Kidney epithelial cell (primary cell): ENCODE results near the gene KCTD19. TPM values are rescaled to one million over a fixed set of nuclear protein-coding genes. Genes with fewer than 3 reads are reported as not detected.

ENCODE experiments used
- DNase-seq: peaks from one replicate; pipeline ENCODE4 v3.0.0-alpha.2; 2010; ENCODE audit warnings: low read depth
- H3K27me3 ChIP-seq: 2 replicates; pipeline ENCODE4 v1.6.0; 2011; ENCODE audit warnings: low read length; ENCODE audit not compliant: control insufficient read depth, insufficient read depth
- H3K36me3 ChIP-seq: 2 replicates; pipeline ENCODE4 v1.5.1; 2011; ENCODE audit warnings: low read length; ENCODE audit not compliant: control insufficient read depth, insufficient read depth
- H3K4me3 ChIP-seq: 2 replicates; pipeline ENCODE4 v1.5.1; 2011; ENCODE audit warnings: low read depth, mild to moderate bottlenecking, control low read depth, low read length
- total RNA-seq: library from RNA; depleted of rRNA; stranded (reverse); fragments of >200 nt; gene quantifications from 2 replicates; pipeline ENCODE4 v1.2.3, GENCODE V29; 2015
- TF ChIP-seq, protein P1 (sequence below): IDR thresholded peaks from 2 replicates; pipeline ENCODE4 v1.5.1; 2011; ENCODE audit warnings: mild to moderate bottlenecking, moderate library complexity, low read length, control low read depth, inconsistent platforms; ENCODE audit not compliant: insufficient read depth, poor library complexity, severe bottlenecking

KCTD19 gene
- total RNA-seq, 1 donor from 2014 or later: 0.08 TPM

GRCh38 chr16:67302076-67302475 lies 24.5 kb downstream of the KCTD19 start:
- TF ChIP-seq, protein P1, sequence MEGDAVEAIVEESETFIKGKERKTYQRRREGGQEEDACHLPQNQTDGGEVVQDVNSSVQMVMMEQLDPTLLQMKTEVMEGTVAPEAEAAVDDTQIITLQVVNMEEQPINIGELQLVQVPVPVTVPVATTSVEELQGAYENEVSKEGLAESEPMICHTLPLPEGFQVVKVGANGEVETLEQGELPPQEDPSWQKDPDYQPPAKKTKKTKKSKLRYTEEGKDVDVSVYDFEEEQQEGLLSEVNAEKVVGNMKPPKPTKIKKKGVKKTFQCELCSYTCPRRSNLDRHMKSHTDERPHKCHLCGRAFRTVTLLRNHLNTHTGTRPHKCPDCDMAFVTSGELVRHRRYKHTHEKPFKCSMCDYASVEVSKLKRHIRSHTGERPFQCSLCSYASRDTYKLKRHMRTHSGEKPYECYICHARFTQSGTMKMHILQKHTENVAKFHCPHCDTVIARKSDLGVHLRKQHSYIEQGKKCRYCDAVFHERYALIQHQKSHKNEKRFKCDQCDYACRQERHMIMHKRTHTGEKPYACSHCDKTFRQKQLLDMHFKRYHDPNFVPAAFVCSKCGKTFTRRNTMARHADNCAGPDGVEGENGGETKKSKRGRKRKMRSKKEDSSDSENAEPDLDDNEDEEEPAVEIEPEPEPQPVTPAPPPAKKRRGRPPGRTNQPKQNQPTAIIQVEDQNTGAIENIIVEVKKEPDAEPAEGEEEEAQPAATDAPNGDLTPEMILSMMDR: no peak
- H3K27me3 ChIP-seq: peaks cover 2% of the 10 kb centered on the region
- no peaks in the 10 kb centered on the region for H3K36me3 ChIP-seq

GRCh38 chr16:67301080-67301782 lies 25.3 kb downstream of the KCTD19 start:
- Histone ChIP-seq H3K4me3 (no peak overlapping the region), H3K36me3 (no peaks in the 10 kb centered on the region), H3K27me3 (peaks cover 2% of the 10 kb centered on the region)
- TF ChIP-seq, protein P1: no peak
- no peak for DNase-seq

More at GRCh38 chr16:67302076-67302475, 24.5 kb downstream of the KCTD19 start:
- no peak for DNase-seq
- no peak overlapping the region for H3K4me3 ChIP-seq

DNA sequence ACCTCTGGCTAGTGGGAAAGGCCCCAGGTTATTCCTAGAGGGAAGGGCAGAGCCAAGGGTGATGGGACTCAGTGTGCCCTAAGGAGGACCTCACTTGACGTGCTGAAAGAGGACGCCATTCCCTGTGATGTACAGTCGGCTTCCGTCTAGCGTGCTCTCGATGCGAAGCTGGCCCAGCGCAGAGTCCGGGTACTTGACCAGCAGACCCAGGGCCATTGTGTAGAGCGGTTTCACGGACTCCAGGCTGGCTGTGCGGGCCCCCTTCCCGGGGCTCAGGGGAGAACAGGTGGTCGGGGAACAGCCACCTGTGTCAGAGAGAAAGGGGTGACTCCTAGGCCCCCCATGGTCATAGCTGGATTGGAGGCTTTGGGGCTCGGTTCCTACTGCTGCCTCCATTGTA lies 27.3 kb downstream of the KCTD19 start:
- no peak for DNase-seq
- H3K27me3 ChIP-seq: peaks cover 6% of the 10 kb centered on the region
- no peaks in the 10 kb centered on the region for H3K36me3 ChIP-seq
- no peak overlapping the region for H3K4me3 ChIP-seq
- TF ChIP-seq, protein P1: no peak

DNA sequence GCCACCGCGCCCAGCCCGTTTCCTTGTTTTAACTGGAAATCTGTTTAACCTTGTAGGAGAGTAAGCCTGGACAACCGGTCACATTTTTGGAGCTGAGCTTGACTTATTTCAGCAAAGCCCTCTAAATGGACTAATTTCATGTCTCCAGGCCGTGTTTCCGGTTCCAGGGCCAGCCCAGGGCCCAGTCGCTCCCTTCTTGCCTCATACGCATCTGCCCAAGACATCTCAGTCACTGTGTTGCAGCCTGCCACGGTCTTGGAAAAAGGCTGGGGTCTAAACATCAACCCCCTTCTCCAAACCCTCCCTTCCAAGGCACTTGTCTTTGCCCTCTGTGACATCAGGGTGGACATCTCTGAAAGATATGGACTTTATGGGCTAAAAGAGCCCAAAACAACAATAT lies 28.3 kb downstream of the KCTD19 start:
- H3K36me3 ChIP-seq: no peaks in the 10 kb centered on the region
- peaks cover 7% of the 10 kb centered on the region for H3K27me3 ChIP-seq
- no peak for DNase-seq
- TF ChIP-seq, protein P1: no peak
- no peak overlapping the region for H3K4me3 ChIP-seq

DNA sequence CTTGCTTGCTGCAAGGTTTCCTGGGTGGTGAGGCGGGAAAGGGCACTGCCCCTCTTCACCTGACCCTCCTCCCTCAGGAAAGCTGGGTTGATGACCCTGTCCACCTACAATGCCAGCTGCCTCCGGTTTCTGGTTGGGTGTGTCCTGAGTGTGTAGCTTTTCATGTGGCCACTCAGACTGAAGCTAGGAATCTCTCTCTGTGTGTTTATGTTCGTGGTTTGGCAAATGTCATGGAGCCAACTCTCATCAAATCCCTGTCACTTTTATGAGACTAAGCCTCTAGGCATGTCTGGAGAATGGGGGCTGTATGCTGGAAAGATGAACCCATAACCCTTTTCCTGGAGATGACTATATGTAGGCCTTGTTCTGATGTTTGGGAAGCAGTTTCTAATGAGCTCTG lies 30.1 kb downstream of the KCTD19 start:
- Histone ChIP-seq H3K4me3 (no peak overlapping the region), H3K27me3 (peaks cover 7% of the 10 kb centered on the region), H3K36me3 (no peaks in the 10 kb centered on the region)
- no peak for DNase-seq
- TF ChIP-seq, protein P1: no peak

GRCh38 chr16:67294938-67295361 lies 31.6 kb downstream of the KCTD19 start:
- no peak overlapping the region for H3K4me3 ChIP-seq
- TF ChIP-seq, protein P1: no peak
- H3K36me3 ChIP-seq: no peaks in the 10 kb centered on the region
- H3K27me3 ChIP-seq: peaks cover 5% of the 10 kb centered on the region
- DNase-seq: no peak
